Measurements from ENCODE around the gene SOX1.

Gene SOX1

DNA sequence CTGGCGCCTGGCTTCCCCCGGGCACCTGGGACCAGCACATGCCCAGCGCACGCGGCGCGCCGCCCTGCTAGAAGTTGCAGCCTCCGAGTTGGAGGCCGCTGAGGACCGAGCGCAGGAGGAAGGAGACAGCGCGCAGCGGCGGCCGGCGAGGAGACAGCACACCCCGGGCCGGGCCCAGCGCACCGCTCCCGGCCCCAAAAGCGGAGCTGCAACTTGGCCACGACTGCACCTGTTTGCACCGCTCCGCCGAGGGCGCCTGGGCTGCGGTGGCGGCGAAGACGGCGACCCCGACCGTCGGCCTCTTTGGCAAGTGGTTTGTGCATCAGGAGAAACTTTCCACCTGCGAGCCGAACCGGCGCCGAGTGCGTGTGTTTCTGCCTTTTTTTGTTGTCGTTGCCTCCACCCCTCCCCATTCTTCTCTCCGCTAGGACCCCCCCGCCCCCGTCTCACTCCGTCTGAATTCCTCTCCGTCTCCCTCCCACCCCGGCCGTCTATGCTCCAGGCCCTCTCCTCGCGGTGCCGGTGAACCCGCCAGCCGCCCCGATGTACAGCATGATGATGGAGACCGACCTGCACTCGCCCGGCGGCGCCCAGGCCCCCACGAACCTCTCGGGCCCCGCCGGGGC, at the start of gene SOX1:
Gene SOX1 (plus strand): TSS at position 34 of the 626 bp plus-strand sequence. CDS start 510 bp downstream, at position 544.
- no peak for DNase-seq (ENCODE audit: low spot score)

DNA sequence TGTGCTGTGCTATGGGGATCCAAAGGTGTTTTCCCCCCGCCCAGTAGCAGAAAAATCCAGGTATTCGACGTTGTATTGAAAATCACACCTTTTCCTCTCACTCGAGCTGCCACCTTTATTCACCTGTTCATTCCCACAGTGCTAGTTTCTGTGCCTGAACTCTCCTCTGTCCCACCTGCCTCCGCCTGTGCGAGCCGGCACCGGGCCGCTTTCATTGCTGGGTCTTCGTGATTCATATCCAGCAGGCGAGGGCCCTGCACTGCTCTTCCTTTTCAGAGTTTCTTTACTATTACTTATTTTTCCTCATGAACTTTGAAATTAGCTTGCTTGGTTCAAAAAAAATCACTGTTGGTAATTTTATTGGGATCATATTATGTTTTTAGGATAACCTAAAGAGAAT, 42.4 kb upstream of the SOX1 start:
- no peak for DNase-seq (ENCODE audit: low spot score)

DNA sequence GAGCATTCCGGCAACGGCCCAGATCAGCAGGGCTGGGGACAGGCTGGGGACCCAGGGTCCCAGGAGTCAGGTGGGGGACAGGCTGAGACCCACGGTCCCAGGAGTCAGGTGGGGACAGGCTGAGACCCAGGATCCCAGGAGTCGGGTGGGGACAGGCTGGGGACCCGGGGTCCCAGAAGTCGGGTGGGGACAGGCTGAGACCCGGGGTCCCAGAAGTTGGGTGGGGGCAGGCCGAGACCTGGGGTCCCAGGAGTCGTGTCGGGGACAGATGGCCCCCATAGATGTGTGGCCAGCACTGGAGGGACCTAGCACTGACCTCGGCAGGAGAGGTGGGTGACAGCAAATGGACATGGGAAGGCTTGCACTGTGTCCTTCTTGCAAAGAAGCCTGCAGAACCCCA, 39.7 kb upstream of the SOX1 start:
- no peak for DNase-seq (ENCODE audit: low spot score)

DNA sequence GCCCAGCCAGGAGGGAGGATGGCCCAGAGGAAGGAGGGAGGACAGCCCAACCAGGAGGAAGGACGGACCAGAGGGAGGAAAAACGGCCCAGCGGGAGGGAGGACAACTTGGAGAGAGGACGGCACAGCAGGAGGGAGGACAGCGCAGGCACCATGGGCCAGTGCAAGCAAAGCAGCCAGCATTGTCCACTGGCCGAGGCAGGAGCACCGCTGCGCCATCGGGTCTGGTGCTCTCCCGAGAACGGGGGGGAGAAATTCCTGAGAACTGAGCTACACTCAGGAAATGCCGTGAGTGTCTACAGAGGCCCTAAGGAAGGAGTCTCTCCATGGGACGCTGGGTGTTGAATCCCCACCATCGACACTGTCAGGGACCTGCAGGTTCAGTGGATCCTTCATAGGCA, 38.5 kb upstream of the SOX1 start:
- no peak for DNase-seq (ENCODE audit: low spot score)

DNA sequence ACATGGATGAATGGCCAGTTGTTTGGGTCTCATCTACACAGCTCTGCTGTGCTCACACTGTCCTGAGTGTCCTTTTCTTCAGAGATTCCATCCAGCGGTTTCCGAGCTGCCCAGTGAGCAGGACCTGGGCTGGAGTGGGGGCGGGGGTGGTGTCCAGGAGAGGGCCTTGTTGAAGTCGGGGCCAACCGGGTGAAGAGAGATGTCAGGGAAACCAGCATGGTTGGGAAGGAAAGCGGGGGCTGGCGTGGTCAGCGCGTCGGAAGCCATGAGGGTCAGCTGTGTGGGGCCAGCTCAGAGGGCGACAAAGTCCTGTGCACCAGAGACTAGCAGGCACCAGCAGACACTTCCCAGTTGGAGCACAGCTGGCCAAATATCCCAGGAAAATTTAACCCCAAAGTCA, 37.8 kb upstream of the SOX1 start:
- no peak for DNase-seq (ENCODE audit: low spot score)

DNA sequence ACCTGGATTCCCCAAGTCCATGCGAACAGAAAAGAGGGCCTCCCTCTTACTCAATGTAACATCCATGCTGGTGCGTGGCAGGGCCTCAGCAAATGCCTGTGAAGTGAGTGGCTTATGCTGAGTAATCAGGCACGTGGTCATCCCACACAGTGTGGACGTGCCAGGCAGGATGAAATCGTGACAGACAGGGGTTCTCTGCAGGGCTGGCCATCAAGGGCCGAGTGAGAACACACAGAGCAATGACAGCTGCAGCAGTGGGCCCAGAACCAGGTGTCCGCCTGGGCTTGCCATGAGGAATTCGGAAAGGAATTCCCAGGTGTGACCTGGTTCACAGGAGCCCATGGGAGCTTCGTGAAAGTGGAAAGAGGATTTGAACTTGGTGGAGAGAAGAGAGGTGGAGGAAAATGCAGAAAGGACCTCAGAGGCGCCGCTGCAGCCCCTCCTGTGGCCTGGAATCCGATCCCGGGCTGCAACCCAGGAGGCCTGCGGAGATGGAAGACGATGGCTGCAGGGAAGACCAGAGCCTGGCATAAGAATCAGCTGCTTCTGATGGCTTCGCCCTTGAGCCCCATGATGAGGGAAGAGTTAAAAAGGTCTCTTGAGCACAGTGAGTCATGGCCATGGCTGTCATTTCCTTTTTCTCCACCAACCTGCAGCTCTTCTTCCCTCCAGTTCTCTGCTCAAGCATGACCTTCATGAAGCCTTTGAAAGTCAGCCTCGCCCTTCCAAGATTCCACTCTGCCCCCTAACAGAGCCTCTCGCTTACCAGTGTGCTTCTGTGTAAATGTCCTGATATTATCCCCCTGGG, 34.6 kb upstream of the SOX1 start:
- DNase-seq (ENCODE audit: low spot score), result no peak

DNA sequence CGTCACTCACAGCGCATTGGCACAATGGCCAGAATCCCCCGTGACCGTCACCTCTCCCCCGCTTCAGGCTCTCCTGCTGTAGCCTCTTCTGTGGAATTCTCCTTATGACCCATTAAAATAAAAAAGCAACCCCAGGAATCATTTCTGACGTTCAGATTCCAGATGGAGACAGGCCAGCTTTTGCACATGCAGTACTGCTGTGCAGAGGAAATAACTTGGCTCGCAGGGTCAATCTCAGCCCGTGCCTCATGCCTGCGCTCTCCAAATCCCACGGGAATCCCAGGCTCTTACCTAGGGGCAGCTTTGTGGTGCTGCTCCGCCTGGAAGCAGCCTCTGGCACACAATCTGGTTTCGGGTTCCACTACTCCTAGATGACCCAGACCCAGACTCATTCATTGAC, 32.7 kb upstream of the SOX1 start:
- no peak for DNase-seq (ENCODE audit: low spot score)

DNA sequence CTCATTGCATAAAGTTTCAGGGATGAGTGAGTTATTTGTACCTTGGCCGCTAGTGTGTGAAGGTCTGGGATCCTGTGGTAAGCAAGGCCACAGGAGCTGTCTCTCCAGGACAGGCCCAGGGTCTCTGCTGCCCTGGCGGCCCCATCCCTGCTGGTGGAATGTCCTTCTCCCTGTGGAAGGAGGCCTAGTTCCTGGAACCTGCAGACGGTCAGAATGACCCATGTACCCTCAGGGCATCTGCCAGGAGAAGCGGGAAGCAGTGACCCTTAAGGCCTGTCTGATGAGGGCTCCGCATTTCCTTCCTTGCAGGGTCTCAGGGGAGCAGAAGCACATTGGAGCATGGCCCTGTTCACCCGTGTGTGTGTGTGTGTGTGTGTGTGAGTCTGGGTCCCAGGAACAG, 32.1 kb upstream of the SOX1 start:
- no peak for DNase-seq (ENCODE audit: low spot score)

DNA sequence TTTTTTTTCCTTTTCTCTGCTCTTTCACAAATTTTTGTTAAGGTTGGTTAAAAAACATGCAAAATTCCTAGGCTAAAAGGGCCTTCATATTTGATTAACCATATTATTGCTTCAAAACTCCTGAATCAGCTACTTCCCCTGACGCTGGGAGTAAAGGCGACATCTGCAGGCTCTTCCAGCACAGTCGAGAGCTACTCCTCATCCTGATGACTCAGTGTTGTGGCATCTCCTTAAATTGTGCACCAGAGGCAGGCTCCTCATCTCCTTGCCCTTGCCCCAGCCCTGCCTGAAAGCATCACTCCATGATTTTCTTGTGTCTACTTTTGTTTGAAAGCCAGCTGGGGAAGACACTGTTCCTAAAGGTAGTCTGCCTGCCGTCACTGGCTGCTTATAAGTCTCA, 24.5 kb upstream of the SOX1 start:
- DNase-seq (ENCODE audit: low spot score), result no peak

DNA sequence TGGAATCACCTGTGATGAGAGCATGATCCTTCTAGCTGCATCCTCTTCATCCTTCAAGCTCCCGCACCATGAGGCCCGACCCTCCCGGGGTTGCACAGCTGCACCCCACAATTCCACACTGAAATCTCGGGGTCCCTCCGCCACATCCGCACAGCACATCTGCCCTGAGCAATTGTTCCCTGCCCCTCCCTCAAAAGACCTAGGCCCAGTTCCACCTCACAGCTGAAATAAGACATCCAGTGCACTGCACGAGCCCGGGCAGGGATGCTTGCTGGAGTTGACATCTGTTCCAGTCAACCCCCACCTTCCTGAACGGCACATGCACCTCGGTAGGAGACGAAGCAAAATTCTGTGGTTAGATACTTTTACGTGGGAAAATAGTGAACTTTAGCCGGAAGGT, 14.7 kb upstream of the SOX1 start:
- no peak for DNase-seq (ENCODE audit: low spot score)

DNA sequence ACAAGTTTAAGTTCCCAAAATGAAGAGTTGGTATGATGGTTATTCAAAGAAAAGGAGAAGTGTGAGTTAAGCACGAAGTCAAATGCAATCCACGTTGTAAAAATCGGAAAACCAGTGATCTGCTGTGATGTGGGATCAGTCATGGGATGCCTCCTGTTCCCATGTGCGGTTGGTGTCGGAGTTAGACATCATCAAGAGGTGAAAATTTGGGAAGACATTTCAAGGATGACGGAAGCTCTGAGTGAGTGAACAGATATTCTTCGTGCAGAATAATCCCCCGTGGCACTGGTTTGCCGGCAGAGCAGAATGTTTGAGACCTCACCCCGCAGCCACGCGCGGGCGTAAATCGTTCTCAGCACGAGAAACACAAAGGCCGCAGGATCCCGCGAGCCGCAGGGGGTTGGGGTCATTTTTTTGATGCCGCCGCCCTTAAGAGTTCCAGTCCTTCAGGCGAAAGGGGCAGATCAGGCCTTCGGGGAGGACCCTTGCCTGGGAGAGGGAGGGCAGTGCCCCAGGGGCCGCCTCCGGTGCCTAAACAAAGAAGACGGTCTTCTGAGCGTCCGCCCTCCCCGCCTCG, 13.7 kb upstream of the SOX1 start:
- DNase-seq (ENCODE audit: low spot score), result no peak

DNA sequence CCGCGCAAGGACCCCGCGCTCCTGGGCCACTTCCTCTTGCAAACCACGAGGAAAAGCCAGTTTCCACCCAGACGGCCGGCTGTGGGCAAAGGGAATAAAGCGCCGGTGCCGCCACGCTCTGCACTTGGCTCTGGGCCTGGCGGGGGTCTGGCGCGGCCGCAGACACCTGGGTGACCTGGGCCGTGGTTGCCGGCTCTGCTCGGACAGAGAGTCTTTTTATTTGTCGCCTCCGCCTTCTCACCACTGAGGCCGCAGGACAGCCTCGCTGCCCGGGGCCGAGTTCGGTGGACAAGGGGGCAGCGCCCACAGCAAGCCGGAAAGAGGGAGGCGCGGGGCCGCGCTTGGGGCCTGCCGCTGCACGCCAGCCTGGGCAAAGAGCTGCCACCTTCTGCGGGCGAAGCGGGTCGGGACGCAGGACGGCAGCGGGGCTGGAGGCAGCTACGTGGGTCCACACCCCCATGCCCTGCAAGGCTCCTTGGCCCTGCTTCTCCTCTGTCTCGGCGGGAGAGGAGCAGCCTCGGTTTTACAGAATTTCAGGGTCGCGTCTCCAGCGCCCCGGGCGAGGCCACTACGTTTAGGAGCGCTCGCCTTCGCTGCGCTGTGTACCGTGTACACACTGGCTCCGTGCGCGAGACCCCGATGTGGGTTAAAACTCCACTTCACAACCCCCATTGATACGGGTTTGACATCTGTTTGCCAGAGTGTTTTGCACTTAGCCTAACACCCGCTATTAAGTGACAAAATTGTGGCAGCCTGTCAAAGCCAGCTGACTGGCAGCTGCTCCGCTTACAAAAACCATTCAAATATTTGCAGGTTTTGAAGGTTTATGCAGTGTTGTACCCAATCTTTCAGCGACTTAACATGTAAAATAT, 13.0 kb upstream of the SOX1 start:
- no peak for DNase-seq (ENCODE audit: low spot score)

DNA sequence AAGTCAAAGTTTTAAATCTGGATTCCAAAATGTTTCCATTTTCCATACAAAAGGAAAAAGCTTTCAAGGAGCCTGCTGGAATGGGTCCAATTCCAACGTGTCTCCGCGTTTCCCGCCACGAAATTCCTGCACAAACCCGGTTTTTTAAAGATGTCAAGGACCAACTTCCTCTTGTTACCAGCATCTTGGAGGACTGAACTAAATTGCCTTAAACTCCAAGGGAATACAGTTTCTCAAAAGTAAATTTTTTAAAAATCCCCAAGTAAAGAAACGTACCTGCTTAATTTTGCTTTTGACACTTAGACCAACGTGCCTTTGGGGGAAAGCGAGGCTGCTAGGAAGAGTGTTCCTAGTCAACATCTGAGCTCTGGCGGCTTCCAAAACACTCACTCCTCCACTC, 12.3 kb upstream of the SOX1 start:
- no peak for DNase-seq (ENCODE audit: low spot score)

DNA sequence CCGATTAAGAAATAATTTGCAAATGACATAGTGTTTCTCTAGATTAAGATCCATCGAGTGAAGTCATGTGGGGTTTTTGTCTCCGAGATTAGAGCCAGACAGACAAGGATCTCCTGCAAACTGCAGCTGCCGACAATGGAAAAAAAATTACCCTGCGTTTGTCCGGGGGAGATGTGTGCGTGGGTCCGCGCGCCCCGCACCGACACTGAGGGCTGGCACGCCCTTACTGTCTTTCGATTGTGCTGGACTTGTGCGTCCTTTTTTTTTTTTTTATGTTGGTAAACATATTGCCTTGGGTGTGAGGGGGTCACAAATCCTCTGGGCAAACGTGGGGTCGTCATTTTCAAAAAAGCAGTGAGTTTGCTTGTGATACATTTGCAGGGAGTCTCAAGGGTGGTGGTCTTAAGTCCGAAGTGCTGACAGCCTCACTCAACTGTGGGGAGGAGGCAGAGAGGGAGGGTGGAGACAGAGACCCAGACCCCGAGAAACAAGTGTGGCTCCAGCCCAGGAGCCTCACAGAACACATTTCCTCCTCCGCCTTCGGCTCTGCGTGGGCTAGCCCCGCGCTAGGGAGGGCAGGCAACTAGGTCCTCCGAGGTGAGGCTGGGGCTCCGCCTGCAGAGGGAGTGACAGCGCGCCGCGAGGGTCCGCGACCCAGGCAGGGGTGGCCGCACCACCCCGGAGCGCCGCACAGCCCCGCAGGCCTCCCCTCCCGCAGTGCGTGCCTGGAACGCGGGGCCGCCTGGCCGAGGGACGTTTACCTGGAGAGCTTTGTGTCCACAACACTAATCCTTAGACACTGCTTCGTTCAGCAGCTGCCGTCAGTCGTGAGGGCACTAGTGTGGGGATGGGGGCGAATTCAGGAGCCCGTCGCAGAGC, 11.7 kb upstream of the SOX1 start:
- no peak for DNase-seq (ENCODE audit: low spot score)

DNA sequence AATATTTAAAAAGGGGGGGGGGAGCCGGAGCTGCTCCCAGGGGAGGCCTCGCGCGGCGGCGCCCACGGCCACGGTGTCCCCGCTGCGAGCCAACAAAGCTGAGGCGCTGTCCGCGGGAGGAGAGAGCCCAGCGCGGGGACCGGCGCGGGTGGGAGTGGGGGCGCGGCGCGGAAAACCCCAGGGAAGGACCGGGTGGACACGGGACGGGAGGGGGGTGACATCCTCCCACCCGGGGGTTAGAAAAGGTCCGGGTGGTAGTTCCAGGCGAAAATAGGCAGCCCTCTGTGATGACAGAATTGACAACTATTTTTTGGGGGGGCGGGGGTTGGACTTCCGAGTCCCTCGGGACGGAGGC, 11.1 kb upstream of the SOX1 start:
- no peak for DNase-seq (ENCODE audit: low spot score)

DNA sequence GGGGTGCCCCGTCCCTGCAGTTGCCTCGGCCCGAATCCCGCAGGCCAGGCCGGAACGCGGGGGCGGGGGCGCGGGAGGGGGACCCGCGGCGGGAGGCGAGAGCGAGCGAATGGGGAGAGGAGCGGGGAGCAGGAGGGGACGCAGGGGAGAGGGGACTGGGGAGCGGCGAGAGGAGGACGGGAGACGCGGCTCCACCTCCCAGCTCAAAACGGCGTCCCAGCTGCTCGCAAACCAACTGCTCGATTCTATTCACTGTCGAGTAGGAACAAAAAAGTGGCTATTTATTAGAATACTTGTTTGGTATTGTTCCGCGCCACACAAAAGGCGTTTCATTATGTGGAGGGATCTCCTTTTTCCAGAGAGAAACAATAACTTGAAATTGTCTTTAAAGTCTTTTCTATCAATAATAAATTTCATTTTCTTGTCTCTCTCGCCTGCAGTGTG, 10.6 kb upstream of the SOX1 start:
- DNase-seq (ENCODE audit: low spot score), result no peak

DNA sequence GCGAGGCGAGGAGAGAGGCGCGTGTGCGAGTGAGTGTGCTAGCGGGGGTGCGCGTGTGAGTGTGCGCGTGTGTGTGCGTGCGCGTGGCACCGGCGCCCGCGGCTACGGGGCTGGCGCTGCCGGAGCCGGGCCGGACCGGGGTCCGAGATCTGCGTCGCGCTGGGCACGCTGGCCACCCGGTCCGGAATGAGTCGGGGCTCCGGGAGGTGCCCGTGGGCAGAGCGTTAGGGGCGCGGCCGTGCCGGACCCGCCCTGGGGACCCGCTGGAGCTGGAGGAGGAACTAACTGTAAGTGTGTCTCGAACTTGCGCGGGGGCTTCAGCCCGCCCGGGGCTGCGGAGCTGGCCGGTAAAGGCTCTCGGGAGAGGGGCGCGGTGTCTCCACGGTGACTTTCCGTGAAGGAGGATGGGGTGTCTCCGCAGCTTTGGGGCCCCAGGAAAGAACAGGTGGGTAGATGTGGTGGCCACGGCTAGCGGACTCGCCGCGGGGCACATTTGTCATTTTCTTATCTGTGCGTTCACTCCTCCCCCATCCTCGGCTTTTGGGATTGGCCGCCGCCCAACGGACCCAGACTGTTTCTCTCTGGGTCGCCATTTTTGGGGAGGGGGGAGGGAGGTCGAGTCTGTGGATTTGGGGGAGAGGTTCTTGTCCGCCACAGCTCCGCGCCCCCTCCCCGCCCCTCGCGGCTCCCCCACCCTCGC, 10.1 kb upstream of the SOX1 start:
- DNase-seq (ENCODE audit: low spot score), result no peak

DNA sequence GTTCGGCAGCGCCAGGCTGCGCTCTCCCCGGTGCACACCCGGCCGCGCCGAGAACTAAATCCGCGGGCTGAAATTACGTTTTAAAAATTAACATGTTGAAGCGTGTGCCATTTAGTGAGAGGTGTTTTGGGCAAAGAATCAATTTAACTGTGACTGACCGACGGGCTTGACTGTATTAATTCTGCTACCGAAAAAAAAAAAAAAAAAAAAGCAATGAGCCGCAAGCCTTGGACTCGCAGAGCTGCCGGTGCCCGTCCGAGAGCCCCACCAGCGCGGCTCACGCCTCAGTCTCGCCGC, 9.6 kb upstream of the SOX1 start:
- no peak for DNase-seq (ENCODE audit: low spot score)

DNA sequence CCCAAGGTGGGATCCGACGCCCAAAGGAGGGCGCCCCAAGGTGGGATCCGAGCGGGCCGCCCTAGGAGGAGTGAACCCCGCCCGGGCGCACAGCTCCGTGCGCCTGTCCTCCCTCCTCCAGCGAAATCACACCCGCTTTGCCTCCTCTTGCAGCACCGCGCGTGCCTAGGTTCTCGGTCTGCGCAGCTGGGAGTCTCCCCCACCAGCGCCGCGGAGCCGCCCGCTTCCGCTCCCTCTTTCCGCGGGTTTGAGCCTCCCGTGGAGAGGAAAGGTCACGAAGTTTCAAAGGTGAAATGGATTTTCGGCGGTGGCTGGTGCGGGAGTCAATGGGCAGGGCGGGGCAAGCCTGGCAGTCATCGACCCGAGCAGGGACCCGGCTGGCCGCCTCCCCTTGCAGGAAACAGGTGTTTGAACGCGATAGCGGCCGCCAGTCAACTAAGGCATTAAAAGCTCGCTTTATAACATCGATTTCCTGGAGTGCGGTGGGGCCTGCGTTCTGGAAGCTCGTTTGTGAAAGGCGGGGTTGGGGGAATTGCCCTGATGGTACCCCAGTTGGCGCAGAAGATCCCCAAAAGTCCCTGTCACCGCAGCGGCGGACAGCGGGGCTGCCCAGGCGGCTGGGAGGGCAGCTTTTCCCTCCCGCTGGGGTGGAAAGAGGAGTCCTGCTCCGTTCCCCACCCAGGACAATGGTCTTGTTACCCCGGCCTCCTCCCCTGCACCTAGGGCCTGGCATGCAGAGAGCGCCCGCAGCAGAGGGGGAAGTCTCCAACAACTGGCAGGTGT, 9.0 kb upstream of the SOX1 start:
- DNase-seq (ENCODE audit: low spot score), result no peak

DNA sequence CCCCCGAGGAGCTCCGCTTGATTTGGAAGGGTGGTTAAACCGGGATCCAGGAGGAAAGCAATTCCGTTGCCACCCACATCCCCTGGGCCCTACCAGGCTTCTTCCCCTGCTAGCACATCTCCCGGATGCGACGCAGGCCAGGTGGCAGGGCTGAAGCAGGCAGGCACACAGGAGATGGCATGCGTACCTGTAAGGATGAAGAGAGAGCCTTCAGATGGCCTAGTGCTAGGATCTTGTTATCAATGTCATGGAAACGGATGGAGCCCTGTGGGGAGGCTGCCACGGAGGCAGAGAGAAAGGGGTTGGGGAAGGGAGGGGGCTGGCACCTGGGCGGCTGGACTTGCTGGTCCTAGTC, 8.5 kb upstream of the SOX1 start:
- DNase-seq (ENCODE audit: low spot score), result no peak

DNA sequence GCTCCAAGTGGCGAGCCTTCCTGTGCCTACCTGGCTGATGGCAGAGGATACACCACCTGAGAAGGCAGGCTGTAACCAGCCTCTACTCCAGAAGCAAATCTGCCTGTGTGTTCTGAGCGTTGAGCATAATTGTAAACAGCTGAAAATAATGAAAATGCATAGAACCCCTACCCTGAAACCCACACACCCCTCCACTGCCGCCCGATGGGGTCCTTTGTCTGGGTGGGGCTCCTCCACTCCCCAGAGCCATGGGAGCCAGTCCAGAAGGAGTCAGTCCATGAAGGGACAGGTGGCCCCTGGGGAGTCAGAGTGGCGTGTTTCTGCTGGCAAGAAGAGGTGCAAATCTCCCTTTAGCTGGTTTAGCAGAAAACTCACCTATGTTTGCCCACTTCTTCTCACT, 8.0 kb upstream of the SOX1 start:
- DNase-seq (ENCODE audit: low spot score), result no peak

Data from germinal center (tissue), 1 donor.